ENCODE measurements around the gene GRID2IP. TPM values are rescaled to one million over a fixed set of nuclear protein-coding genes. Genes with fewer than 3 reads are reported as not detected.
A peak's percentile ranks its signal among the peaks of the same experiment; 100 is the strongest.

GRID2IP gene
- total and polyA plus RNA-seq, 2 donors from 2014 or later: 0.11 to 0.76 TPM

DNA sequence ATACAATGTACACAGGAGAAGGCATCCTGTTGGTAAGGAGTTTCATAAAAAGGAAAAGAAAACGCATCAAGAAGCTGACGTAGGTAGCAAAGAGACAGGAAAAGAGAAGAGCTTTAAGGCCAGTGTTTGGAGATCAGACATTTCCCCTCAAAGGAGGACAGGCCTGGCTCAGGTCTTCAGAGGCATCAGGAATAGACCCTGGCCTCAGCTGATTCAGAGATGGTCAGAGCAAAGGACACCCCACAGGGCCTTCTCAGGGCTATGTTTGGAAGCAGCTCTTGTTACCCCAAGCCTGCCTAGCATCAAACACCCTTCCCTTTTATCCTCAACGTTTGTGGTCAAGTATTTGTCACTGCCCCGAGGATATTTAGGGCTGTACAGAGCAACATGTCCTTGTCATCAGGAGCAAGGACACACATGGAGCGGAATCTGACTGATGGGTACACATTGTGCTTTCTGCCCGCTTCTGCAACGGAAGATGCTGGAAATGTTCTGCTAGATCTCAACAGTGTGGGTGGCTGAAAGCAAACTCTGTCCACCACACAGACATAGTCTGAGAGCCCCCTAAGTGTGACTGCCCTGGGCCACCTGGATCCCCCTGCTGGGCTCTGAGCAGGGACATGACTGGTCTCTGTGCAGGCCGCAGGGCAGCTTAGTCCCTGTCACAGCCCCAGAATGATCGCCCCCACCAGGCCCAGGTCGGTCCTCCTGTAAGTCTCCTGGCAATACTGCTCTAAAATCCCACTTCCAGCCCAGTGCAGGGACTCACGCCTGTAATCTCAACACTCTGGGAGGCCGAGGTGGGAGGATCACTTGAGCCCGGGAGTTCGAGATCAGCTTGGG, 25.0 kb upstream of the GRID2IP start:
- intact Hi-C loops (cut with DNase I): no loop called here
- H3K27ac ChIP-seq (ENCODE audit: low read depth in 2 of 2, low read length in 2 of 2): no peak overlapping the region

DNA sequence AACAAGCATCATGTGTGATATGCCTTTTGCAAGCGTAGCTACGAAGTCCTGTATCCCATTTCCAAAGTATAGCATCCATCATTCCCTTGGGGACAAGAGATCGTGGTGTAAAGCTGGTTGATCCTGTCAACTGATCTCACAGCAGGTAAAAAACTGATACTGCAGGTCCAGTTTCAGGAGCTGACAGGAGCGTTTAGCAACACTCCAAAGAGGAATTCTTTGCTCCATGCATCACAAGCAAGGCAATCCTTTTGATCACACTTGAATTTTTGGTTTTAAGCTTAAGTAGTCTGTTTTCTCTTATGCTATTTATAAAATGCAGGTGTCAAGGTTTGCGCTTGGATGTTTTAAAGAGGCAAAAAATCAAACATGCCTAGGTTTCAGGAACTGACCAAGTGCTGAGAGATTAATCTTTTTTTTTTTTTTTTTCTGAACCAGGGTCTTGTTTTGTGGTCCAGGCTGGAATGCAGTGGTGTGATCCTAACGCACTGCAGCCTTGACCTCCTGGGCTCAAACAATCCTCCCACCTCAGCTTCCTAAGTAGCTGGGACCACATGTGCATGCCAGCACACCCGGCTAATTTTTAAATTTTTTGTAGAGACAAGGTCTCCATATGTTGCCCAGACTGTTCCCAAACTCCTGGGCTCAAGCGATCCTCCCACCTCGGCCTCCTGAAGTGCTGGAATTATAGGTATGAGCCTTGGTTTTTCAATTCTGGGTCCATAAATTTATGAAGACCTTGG, 24.2 kb upstream of the GRID2IP start:
- DNase-seq (peak in 2 of 5 donors; percentile 36 to 47), FAIRE-seq (no peak)
- TF ChIP-seq CTCF (IDR thresholded peaks at IDR 0.05; ENCODE audit: borderline replicate concordance, extremely low read depth, insufficient read depth): no peak
- Histone ChIP-seq H3K36me3 (ENCODE audit: control insufficient read depth in 2 of 3, insufficient read depth in 3 of 3, low read length in 3 of 3) (peaks cover 0 to under 1% (median 0%) of the 10 kb centered on the region in 3 donors), H3K9ac (ENCODE audit: low read length in 3 of 3) (no peak overlapping the region), H3K9me3 (ENCODE audit: control insufficient read depth in 2 of 3, insufficient read depth in 1 of 3, low read length in 3 of 3) (no peaks in the 10 kb centered on the region), H3K4me1 (ENCODE audit: control insufficient read depth in 2 of 3, insufficient read depth in 2 of 3, low read depth in 1 of 3, low read length in 3 of 3) (no peaks in the 10 kb centered on the region), H3K27ac (ENCODE audit: low read depth in 2 of 2, low read length in 2 of 2) (no peak overlapping the region), H3K27me3 (ENCODE audit: control insufficient read depth, insufficient read depth, low read length) (no peaks in the 10 kb centered on the region), H3K4me3 (ENCODE audit: low read length in 3 of 3) (no peak overlapping the region)
- intact Hi-C loops (cut with DNase I): no loop called here

More for the DNA sequence above, 25.0 kb upstream of the GRID2IP start:
- no peak for TF ChIP-seq CTCF (IDR thresholded peaks at IDR 0.05; ENCODE audit: borderline replicate concordance, extremely low read depth, insufficient read depth)
- Histone ChIP-seq H3K9ac (ENCODE audit: low read length in 3 of 3) (no peak overlapping the region), H3K36me3 (ENCODE audit: control insufficient read depth in 2 of 3, insufficient read depth in 3 of 3, low read length in 3 of 3) (peaks cover 0 to 8% (median 2%) of the 10 kb centered on the region in 3 donors), H3K4me1 (ENCODE audit: control insufficient read depth in 2 of 3, insufficient read depth in 2 of 3, low read depth in 1 of 3, low read length in 3 of 3) (no peaks in the 10 kb centered on the region), H3K9me3 (ENCODE audit: control insufficient read depth in 2 of 3, insufficient read depth in 1 of 3, low read length in 3 of 3) (no peaks in the 10 kb centered on the region), H3K27me3 (ENCODE audit: control insufficient read depth, insufficient read depth, low read length) (no peaks in the 10 kb centered on the region), H3K4me3 (ENCODE audit: low read length in 3 of 3) (peak overlapping the region; percentile 29 to 61 (median 56))
- FAIRE-seq (no peak), DNase-seq (peak in 1 of 5 donors; percentile 62)

- DNase-seq: no peak
- TF ChIP-seq CTCF (IDR thresholded peaks at IDR 0.05; ENCODE audit: borderline replicate concordance, extremely low read depth, insufficient read depth): no peak
- intact Hi-C loops (cut with DNase I): no loop called here
- Histone ChIP-seq H3K27me3 (ENCODE audit: control insufficient read depth, insufficient read depth, low read length) (no peaks in the 10 kb centered on the region), H3K9ac (ENCODE audit: low read length in 3 of 3) (no peak overlapping the region), H3K4me1 (ENCODE audit: control insufficient read depth in 2 of 3, insufficient read depth in 2 of 3, low read depth in 1 of 3, low read length in 3 of 3) (no peaks in the 10 kb centered on the region), H3K27ac (ENCODE audit: low read depth in 2 of 2, low read length in 2 of 2) (no peak overlapping the region), H3K4me3 (ENCODE audit: low read length in 3 of 3) (no peak overlapping the region), H3K9me3 (ENCODE audit: control insufficient read depth in 2 of 3, insufficient read depth in 1 of 3, low read length in 3 of 3) (peaks cover 0 to 4% (median 0%) of the 10 kb centered on the region in 3 donors), H3K36me3 (ENCODE audit: control insufficient read depth in 2 of 3, insufficient read depth in 3 of 3, low read length in 3 of 3) (no peaks in the 10 kb centered on the region)
- no peak for FAIRE-seq
These were observed 20.0 kb upstream of the GRID2IP start for GRCh38 chr7:6571160-6571779.
